HepG2 (cell line): Measurements from ENCODE around the gene ZBTB7A. TPM values are rescaled to one million over a fixed set of nuclear protein-coding genes. Genes with fewer than 3 reads are reported as not detected.
A peak's percentile ranks its signal among the peaks of the same experiment; 100 is the strongest.

Experiments
- CHD4 ChIP-seq: fragments of 200-600 bp; sonication (generic); IDR thresholded peaks from 2 replicates; pipeline ENCODE4 v1.7.0; 2017; ENCODE audit warnings: mild to moderate bottlenecking, low read length, borderline replicate concordance
- ERF ChIP-seq: IDR thresholded peaks from 2 replicates; pipeline ENCODE4 v1.6.1; 2018; ENCODE audit warnings: missing biosample characterization, missing genetic modification reagents
- FOSL1 ChIP-seq: sonication (generic); formaldehyde crosslinking; IDR thresholded peaks from 2 replicates; pipeline ENCODE4 v1.9.0; 2021; ENCODE audit warnings: missing genetic modification reagents, borderline replicate concordance
- GABPA ChIP-seq, 2 experiments: IDR thresholded peaks; 2 replicates each; pipeline ENCODE4 v1.6.1; 2011 to 2016; ENCODE audit warnings: low read depth in 2 of 2, low read length in 1 of 2, missing biosample characterization in 1 of 2, missing genetic modification characterization in 1 of 2
- GATAD2A ChIP-seq: IDR thresholded peaks from 2 replicates; pipeline ENCODE4 v1.6.1; 2016
- HOXA3 ChIP-seq: sonication (generic); formaldehyde crosslinking; IDR thresholded peaks from 2 replicates; pipeline ENCODE4 v1.5.0; 2020; ENCODE audit warnings: missing genetic modification reagents
- IKZF1 ChIP-seq: fragments of 450-650 bp; IDR thresholded peaks from 2 replicates; pipeline ENCODE4 v1.7.1; 2016
- KDM2A ChIP-seq: sonication (generic); formaldehyde crosslinking; IDR thresholded peaks from 2 replicates; pipeline ENCODE4 v1.4.0; 2020; ENCODE audit warnings: low read depth, missing genetic modification reagents, borderline replicate concordance
- LCORL ChIP-seq, 2 experiments: fragments of 450-650 bp in 1 of 2; sonication (generic) in 1 of 2; formaldehyde crosslinking in 1 of 2; IDR thresholded peaks; 2 replicates each; pipeline versions ENCODE4 v1.5.0 to v1.6.1; 2017 to 2020; ENCODE audit warnings: antibody characterized with exemption in 1 of 2, missing genetic modification reagents in 1 of 2
- NFATC3 ChIP-seq: sonication (generic); formaldehyde crosslinking; IDR thresholded peaks from 2 replicates; pipeline ENCODE4 v1.5.1; 2020; ENCODE audit warnings: mild to moderate bottlenecking, missing genetic modification reagents
- PTBP1 ChIP-seq: fragments of 200-400 bp; formaldehyde crosslinking; IDR thresholded peaks from 2 replicates; pipeline ENCODE4 v1.6.1; 2018; ENCODE audit warnings: low read length, low read depth; ENCODE audit not compliant: poor library complexity, severe bottlenecking
- RARA ChIP-seq: IDR thresholded peaks from 2 replicates; pipeline ENCODE4 v1.6.1; 2016; ENCODE audit warnings: missing genetic modification reagents, missing compliant biosample characterization
- RFX3 ChIP-seq: IDR thresholded peaks from 2 replicates; pipeline ENCODE4 v1.6.1; 2016; ENCODE audit warnings: missing biosample characterization, missing genetic modification reagents
- TOE1 ChIP-seq: sonication (generic); formaldehyde crosslinking; IDR thresholded peaks from 2 replicates; pipeline ENCODE4 v1.4.0; 2020; ENCODE audit warnings: mild to moderate bottlenecking, missing genetic modification reagents
- ZFP36L1 ChIP-seq: sonication (generic); formaldehyde crosslinking; IDR thresholded peaks from 2 replicates; pipeline ENCODE4 v1.8.0; 2022; ENCODE audit warnings: mild to moderate bottlenecking, missing genetic modification reagents, moderate library complexity
- ZNF350 ChIP-seq: sonication (generic); formaldehyde crosslinking; IDR thresholded peaks from 2 replicates; pipeline ENCODE4 v1.4.0; 2020; ENCODE audit warnings: mild to moderate bottlenecking, low read depth, missing genetic modification reagents, borderline replicate concordance
- ZNF564 ChIP-seq: sonication (generic); formaldehyde crosslinking; IDR thresholded peaks from 2 replicates; pipeline ENCODE4 v1.8.1; 2023; ENCODE audit warnings: mild to moderate bottlenecking, missing genetic modification reagents
- ZNF746 ChIP-seq: sonication (generic); formaldehyde crosslinking; IDR thresholded peaks from 2 replicates; pipeline ENCODE4 v1.8.0; 2022; ENCODE audit warnings: mild to moderate bottlenecking, missing genetic modification reagents
- ZNF83 ChIP-seq: sonication (generic); formaldehyde crosslinking; IDR thresholded peaks from 2 replicates; pipeline ENCODE4 v1.4.0; 2020; ENCODE audit warnings: missing genetic modification reagents, mild to moderate bottlenecking, borderline replicate concordance
- polyA plus RNA-seq, 8 experiments: library from polyadenylated mRNA; depleted of rRNA in 3 of 8; stranded (reverse) in 7 of 8; unstranded in 1 of 8; fragments of >200 nt; fragmentation: Illumina TruSeq in 4 of 8; extraction: Trizol in 4 of 8; gene quantifications; 2 replicates each; pipeline versions ENCODE4 v1.2.1 to v1.2.3, GENCODE V29; 2011 to 2016; ENCODE audit warnings: low read depth in 4 of 8, missing spikeins in 1 of 8, mixed read lengths in 1 of 8; ENCODE audit not compliant: insufficient read depth in 1 of 8
- total RNA-seq, 5 experiments: library from RNA; depleted of rRNA; stranded (reverse); fragments of >200 nt; fragmentation: Illumina TruSeq; extraction: Trizol; gene quantifications; 2 replicates each; pipeline ENCODE4 v1.2.3, GENCODE V29; 2016; ENCODE audit warnings: low read depth in 1 of 5
- TF ChIP-seq, protein P1 (sequence below): sonication (generic); formaldehyde crosslinking; IDR thresholded peaks from 2 replicates; pipeline ENCODE4 v1.4.0; 2020; ENCODE audit warnings: missing genetic modification reagents, borderline replicate concordance
- TF ChIP-seq, protein P2 (sequence below): sonication (generic); formaldehyde crosslinking; IDR thresholded peaks from 2 replicates; pipeline ENCODE4 v1.5.0; 2020; ENCODE audit warnings: missing genetic modification reagents, mild to moderate bottlenecking, borderline replicate concordance
- TF ChIP-seq, protein P3 (sequence below): sonication (generic); formaldehyde crosslinking; IDR thresholded peaks from 2 replicates; pipeline ENCODE4 v1.4.0; 2020; ENCODE audit warnings: missing genetic modification reagents
- TF ChIP-seq, protein P4 (sequence below): sonication (generic); formaldehyde crosslinking; IDR thresholded peaks from 2 replicates; pipeline ENCODE4 v1.4.0; 2020; ENCODE audit warnings: missing genetic modification reagents

Gene ZBTB7A
- total and polyA plus RNA-seq, 2 of the 13 experiments (the other 11 are each of a cell fraction or from before 2014, with no cell fraction given), result 3.6 to 4.0 TPM

DNA sequence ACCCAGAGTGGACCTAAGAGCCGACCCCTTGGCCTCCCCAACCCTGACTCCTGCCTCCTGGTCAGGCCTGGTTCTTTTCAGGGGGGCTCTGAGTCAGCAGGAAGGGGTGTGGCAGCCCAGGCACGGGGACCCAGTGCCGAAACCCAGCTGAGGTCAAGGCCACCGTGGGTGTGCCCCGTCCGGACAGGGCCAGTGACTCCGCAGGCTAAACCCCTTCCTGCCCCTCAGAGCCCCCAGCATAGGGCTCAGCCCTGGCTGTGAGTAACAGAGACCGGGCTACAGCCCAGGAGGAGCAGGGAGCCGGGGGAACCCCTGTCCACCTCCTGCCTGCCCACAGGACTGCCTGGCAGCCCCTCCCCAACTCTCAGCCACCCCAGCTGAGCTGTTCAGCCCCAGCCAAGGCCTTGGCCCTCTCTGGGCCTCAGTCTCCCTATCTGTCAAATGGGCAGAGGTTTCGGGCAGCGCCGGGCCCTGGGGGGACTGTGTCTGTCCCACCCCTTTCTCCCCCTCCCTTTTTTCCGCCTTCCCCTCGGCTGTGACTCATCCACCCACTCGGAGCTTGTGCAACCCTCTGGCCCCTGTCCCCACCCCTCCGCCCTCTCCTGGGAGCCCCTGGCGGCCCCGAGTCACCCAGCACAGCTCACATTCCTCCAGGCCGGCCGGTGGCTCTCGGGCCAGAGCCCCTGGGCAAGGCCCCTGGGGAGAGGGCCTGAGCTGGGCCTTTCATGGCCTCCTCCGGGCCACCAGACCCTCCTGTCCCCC is 8.6 kb downstream of the ZBTB7A start (continued):
- TF ChIP-seq GATAD2A, result peak; percentile 44
- TF ChIP-seq ZNF350 (CRISPR knock-in tag), result peak; percentile 77; the same call in 1 of the 2 replicates
- no peak for TF ChIP-seq ZNF83 (CRISPR knock-in tag)
- peak; percentile 97 for TF ChIP-seq CHD4
- peak; percentile 53 for TF ChIP-seq PTBP1
- 0 out of 2 replicates have a peak, but pooled peaks have one; percentile 57 for TF ChIP-seq ZNF564
- TF ChIP-seq ZNF746 (CRISPR knock-in tag), result peak; percentile 67; the same call in 1 of the 2 replicates
- TF ChIP-seq, protein P1, sequence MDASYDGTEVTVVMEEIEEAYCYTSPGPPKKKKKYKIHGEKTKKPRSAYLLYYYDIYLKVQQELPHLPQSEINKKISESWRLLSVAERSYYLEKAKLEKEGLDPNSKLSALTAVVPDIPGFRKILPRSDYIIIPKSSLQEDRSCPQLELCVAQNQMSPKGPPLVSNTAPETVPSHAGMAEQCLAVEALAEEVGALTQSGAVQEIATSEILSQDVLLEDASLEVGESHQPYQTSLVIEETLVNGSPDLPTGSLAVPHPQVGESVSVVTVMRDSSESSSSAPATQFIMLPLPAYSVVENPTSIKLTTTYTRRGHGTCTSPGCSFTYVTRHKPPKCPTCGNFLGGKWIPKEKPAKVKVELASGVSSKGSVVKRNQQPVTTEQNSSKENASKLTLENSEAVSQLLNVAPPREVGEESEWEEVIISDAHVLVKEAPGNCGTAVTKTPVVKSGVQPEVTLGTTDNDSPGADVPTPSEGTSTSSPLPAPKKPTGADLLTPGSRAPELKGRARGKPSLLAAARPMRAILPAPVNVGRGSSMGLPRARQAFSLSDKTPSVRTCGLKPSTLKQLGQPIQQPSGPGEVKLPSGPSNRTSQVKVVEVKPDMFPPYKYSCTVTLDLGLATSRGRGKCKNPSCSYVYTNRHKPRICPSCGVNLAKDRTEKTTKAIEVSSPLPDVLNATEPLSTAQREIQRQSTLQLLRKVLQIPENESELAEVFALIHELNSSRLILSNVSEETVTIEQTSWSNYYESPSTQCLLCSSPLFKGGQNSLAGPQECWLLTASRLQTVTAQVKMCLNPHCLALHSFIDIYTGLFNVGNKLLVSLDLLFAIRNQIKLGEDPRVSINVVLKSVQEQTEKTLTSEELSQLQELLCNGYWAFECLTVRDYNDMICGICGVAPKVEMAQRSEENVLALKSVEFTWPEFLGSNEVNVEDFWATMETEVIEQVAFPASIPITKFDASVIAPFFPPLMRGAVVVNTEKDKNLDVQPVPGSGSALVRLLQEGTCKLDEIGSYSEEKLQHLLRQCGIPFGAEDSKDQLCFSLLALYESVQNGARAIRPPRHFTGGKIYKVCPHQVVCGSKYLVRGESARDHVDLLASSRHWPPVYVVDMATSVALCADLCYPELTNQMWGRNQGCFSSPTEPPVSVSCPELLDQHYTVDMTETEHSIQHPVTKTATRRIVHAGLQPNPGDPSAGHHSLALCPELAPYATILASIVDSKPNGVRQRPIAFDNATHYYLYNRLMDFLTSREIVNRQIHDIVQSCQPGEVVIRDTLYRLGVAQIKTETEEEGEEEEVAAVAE (CRISPR knock-in tag), result no peak; the same call in 1 of the 2 replicates
- TF ChIP-seq ZFP36L1 (CRISPR knock-in tag), result peak; percentile 75
- TF ChIP-seq, protein P2, sequence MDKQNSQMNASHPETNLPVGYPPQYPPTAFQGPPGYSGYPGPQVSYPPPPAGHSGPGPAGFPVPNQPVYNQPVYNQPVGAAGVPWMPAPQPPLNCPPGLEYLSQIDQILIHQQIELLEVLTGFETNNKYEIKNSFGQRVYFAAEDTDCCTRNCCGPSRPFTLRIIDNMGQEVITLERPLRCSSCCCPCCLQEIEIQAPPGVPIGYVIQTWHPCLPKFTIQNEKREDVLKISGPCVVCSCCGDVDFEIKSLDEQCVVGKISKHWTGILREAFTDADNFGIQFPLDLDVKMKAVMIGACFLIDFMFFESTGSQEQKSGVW (CRISPR knock-in tag), result no peak
- TF ChIP-seq LCORL (IDR thresholded peaks at IDR 0.05), result peak; percentile 54
- TF ChIP-seq LCORL (CRISPR knock-in tag; IDR thresholded peaks at IDR 0.05), result peak; percentile 91
- peak; percentile 27; the same call in 1 of the 2 replicates for TF ChIP-seq HOXA3 (CRISPR knock-in tag)
- peak; percentile 87 for TF ChIP-seq FOSL1
- TF ChIP-seq IKZF1, result no peak
- TF ChIP-seq RARA (CRISPR knock-in tag), result peak; percentile 92
- TF ChIP-seq, protein P3, sequence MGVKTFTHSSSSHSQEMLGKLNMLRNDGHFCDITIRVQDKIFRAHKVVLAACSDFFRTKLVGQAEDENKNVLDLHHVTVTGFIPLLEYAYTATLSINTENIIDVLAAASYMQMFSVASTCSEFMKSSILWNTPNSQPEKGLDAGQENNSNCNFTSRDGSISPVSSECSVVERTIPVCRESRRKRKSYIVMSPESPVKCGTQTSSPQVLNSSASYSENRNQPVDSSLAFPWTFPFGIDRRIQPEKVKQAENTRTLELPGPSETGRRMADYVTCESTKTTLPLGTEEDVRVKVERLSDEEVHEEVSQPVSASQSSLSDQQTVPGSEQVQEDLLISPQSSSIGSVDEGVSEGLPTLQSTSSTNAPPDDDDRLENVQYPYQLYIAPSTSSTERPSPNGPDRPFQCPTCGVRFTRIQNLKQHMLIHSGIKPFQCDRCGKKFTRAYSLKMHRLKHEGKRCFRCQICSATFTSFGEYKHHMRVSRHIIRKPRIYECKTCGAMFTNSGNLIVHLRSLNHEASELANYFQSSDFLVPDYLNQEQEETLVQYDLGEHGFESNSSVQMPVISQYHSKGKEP (CRISPR knock-in tag), result 0 out of 2 replicates have a peak, but pooled peaks have one; percentile 55
- no peak for TF ChIP-seq RFX3 (CRISPR knock-in tag)
- TF ChIP-seq, protein P4, sequence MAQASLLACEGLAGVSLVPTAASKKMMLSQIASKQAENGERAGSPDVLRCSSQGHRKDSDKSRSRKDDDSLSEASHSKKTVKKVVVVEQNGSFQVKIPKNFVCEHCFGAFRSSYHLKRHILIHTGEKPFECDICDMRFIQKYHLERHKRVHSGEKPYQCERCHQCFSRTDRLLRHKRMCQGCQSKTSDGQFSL (CRISPR knock-in tag), result peak; percentile 50; the same call in 1 of the 2 replicates
- 0 out of 2 replicates have a peak, but pooled peaks have one; percentile 23 for TF ChIP-seq ERF
- TF ChIP-seq TOE1 (CRISPR knock-in tag), result no peak
- peak; percentile 79; the same call in 1 of the 2 replicates for TF ChIP-seq KDM2A
- no peak for TF ChIP-seq NFATC3
- TF ChIP-seq GABPA (IDR thresholded peaks at IDR 0.05; ENCODE audit: low read depth, low read length), result no peak
- TF ChIP-seq GABPA (CRISPR knock-in tag; IDR thresholded peaks at IDR 0.05; ENCODE audit: low read depth), result peak; percentile 30
